GM20431 (cell line): Measurements from ENCODE around the gene PHB1.

Experiments
- in situ Hi-C: fragments of 300-500 bp; cut with MseI, MboI; formaldehyde crosslinking; loops from one replicate; pipeline ENCODE4 v1.15.0; 2020; ENCODE audit warnings: low sequenced_read_pairs; ENCODE audit not compliant: unreplicated experiment

PHB1 gene

GRCh38 chr17:49360796-49361128, 53.9 kb downstream of the PHB1 start:
- in situ Hi-C loops = no loop called here

- in situ Hi-C loops = no loop called here
These were observed 54.5 kb downstream of the PHB1 start for GRCh38 chr17:49359990-49360795.

- in situ Hi-C loops = no loop called here
These were observed 55.9 kb downstream of the PHB1 start for GRCh38 chr17:49358641-49359247.

- in situ Hi-C loops = no loop called here
These were observed 57.2 kb downstream of the PHB1 start for GRCh38 chr17:49357516-49357915.

- in situ Hi-C loops = no loop called here
These were observed 58.4 kb downstream of the PHB1 start for GRCh38 chr17:49356320-49356719.
